ENCODE results near the gene TMEM106C. TPM values are rescaled to one million over a fixed set of nuclear protein-coding genes. Genes with fewer than 3 reads are reported as not detected.

TMEM106C gene
- total and polyA plus RNA-seq, 9 donors: 31.1 to 110 (median 55.0) TPM

- Histone ChIP-seq H3K27ac (peak overlapping the region in 1 of 2 donors; percentile 73), H3K9me3 (no peaks in the 10 kb centered on the region), H3K4me1 (ENCODE audit: insufficient read depth) (peaks cover 4% of the 10 kb centered on the region), H3K36me3 (no peaks in the 10 kb centered on the region), H3K27me3 (no peaks in the 10 kb centered on the region), H3K4me3 (no peak overlapping the region)
- TF ChIP-seq EP300 (IDR thresholded peaks at IDR 0.05) (no peak), POLR2A (IDR thresholded peaks at IDR 0.05) (no peak), CTCF (IDR thresholded peaks at IDR 0.05) (no peak)
- intact Hi-C loops (cut with DNase I): no loop called here
- 45 to 54% (median 49%) methylated on average over 11 of the region's 11 CpGs for WGBS, 3 donors
- DNase-seq: no peak
These were observed 1.2 kb upstream of the TMEM106C start for GRCh38 chr12:47962198-47962597.

- Histone ChIP-seq H3K4me3 (peak overlapping the region; percentile 81), H3K27me3 (no peaks in the 10 kb centered on the region), H3K4me1 (ENCODE audit: insufficient read depth) (peaks cover 4% of the 10 kb centered on the region), H3K36me3 (no peaks in the 10 kb centered on the region), H3K9me3 (no peaks in the 10 kb centered on the region), H3K27ac (peak overlapping the region; percentile 67 to 86)
- 20 to 21% (median 20%) methylated on average over 18 of the region's 18 CpGs for WGBS, 3 donors
- peak in 2 of 5 donors; percentile 52 to 58 for DNase-seq
- TF ChIP-seq POLR2A (IDR thresholded peaks at IDR 0.05): no peak
- TF ChIP-seq EP300 (IDR thresholded peaks at IDR 0.05): no peak
- TF ChIP-seq CTCF (IDR thresholded peaks at IDR 0.05): no peak
- intact Hi-C loops (cut with DNase I): no loop called here
These were observed 821 bp downstream of the TMEM106C start for GRCh38 chr12:47964106-47964728.

GRCh38 chr12:47965581-47965980, 2.2 kb downstream of the TMEM106C start:
- no peak for TF ChIP-seq EP300 (IDR thresholded peaks at IDR 0.05)
- no peak for TF ChIP-seq POLR2A (IDR thresholded peaks at IDR 0.05)
- TF ChIP-seq CTCF (IDR thresholded peaks at IDR 0.05): no peak
- no peaks in the 10 kb centered on the region for H3K36me3 ChIP-seq
- intact Hi-C loops (cut with DNase I): no loop called here
- H3K27me3 ChIP-seq: no peaks in the 10 kb centered on the region
- WGBS, 3 donors: 86 to 90% (median 88%) methylated on average over 3 of the region's 3 CpGs
- no peak overlapping the region for H3K27ac ChIP-seq
- peaks cover 4% of the 10 kb centered on the region for H3K4me1 ChIP-seq (ENCODE audit: insufficient read depth)
- no peak overlapping the region for H3K4me3 ChIP-seq
- DNase-seq: no peak
- H3K9me3 ChIP-seq: no peaks in the 10 kb centered on the region

GRCh38 chr12:47967461-47968321, 4.3 kb downstream of the TMEM106C start:
- Histone ChIP-seq H3K27ac (no peak overlapping the region), H3K4me3 (no peak overlapping the region), H3K9me3 (no peaks in the 10 kb centered on the region), H3K4me1 (ENCODE audit: insufficient read depth) (peaks cover 4% of the 10 kb centered on the region), H3K27me3 (no peaks in the 10 kb centered on the region), H3K36me3 (no peaks in the 10 kb centered on the region)
- 24 to 45% (median 31%) methylated on average over 5 of the region's 5 CpGs for WGBS, 3 donors
- no peak for TF ChIP-seq CTCF (IDR thresholded peaks at IDR 0.05)
- no peak for TF ChIP-seq EP300 (IDR thresholded peaks at IDR 0.05)
- no peak for TF ChIP-seq POLR2A (IDR thresholded peaks at IDR 0.05)
- intact Hi-C loops (cut with DNase I): no loop called here
- DNase-seq: no peak

Measured in ovary (tissue), 9 donors.